GM13977 (cell line): ENCODE data around the gene P2RX1.

ENCODE experiments used
- DNase-seq: peaks from one replicate; pipeline ENCODE4 v3.0.0; 2012; ENCODE audit warnings: low spot score
- CTCF ChIP-seq: IDR thresholded peaks from 2 replicates; pipeline ENCODE4 v1.5.1; 2012; ENCODE audit warnings: mild to moderate bottlenecking, control low read depth; ENCODE audit not compliant: insufficient read depth; ENCODE audit errors: extremely low read depth, missing control alignments
- in situ Hi-C: fragments of 300-500 bp; cut with MboI; formaldehyde crosslinking; loops from one replicate; pipeline ENCODE4 v1.12.0; 2022; ENCODE audit warnings: low sequenced_read_pairs, low pct_unique_long_range_greater_than_20kb, mixed read lengths, inconsistent platforms; ENCODE audit not compliant: unreplicated experiment

P2RX1 gene

GRCh38 chr17:3882276-3882675 is 34.0 kb downstream of the P2RX1 start:
- no peak for TF ChIP-seq CTCF
- in situ Hi-C loops = no loop called here
- DNase-seq = no peak

GRCh38 chr17:3880983-3881382 is 35.3 kb downstream of the P2RX1 start:
- in situ Hi-C loops = no loop called here
- no peak for DNase-seq
- TF ChIP-seq CTCF = no peak

- DNase-seq = no peak
- in situ Hi-C loops = no loop called here
- no peak for TF ChIP-seq CTCF
Measured at GRCh38 chr17:3879591-3880417, 36.5 kb downstream of the P2RX1 start.

- in situ Hi-C loops = no loop called here
- no peak for TF ChIP-seq CTCF
- no peak for DNase-seq
Measured at GRCh38 chr17:3879186-3879585, 37.1 kb downstream of the P2RX1 start.

- TF ChIP-seq CTCF = no peak
- DNase-seq = no peak
- in situ Hi-C loops = no loop called here
Measured at GRCh38 chr17:3877220-3877619, 39.0 kb downstream of the P2RX1 start.

GRCh38 chr17:3875317-3875716 is 40.9 kb downstream of the P2RX1 start:
- DNase-seq = no peak
- no peak for TF ChIP-seq CTCF
- in situ Hi-C loops = no loop called here
